ENCODE measurements around the gene SMIM32.

GRCh38 chr5:136203303-136203922, 10.5 kb upstream of the SMIM32 start:
- no peak for TF ChIP-seq CTCF (IDR thresholded peaks at IDR 0.05; ENCODE audit: insufficient read depth, low read depth, low read length)
- no peak for TF ChIP-seq EZH2 (IDR thresholded peaks at IDR 0.05; ENCODE audit: insufficient read depth, low read length)
